Measurements from ENCODE around the gene BTAF1.
A peak's percentile ranks its signal among the peaks of the same experiment; 100 is the strongest.

Gene BTAF1

DNA sequence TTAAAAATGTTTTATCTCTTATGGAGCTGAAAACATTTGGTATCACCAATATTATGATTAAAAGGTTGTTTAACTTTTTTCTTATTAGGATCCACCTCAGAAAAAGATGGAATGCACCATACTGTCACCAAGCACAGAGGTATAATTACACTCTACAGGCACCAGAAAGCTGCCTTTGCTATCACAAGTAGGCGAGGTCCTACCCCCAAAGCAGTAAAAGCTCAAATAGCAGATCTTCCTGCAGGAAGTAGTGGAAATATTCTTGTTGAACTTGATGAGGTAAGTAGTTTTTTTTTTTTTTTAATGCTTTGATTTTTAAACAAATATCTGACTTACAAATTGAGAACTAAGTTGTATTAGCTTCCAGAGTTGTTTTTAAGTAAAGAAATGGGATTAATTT is 68.5 kb downstream of the BTAF1 start:
- H3K4me3 ChIP-seq (replicated peaks in 1 of 2; ENCODE audit: low read depth in 2 of 2, low read length in 2 of 2): no peak overlapping the region
- TF ChIP-seq CTCF (IDR thresholded peaks at IDR 0.05; ENCODE audit: low read depth, low read length): no peak
- DNase-seq (ENCODE audit: low read depth in 2 of 2): no peak

- no peak overlapping the region for H3K4me3 ChIP-seq (replicated peaks in 1 of 2; ENCODE audit: low read depth in 2 of 2, low read length in 2 of 2)
- DNase-seq (ENCODE audit: low read depth in 2 of 2): no peak
These were observed 72.7 kb downstream of the BTAF1 start for GRCh38 chr10:91996266-91996665.

GRCh38 chr10:92001581-92001980 is 78.0 kb downstream of the BTAF1 start:
- no peak for DNase-seq (ENCODE audit: low read depth in 2 of 2)
- TF ChIP-seq CTCF (IDR thresholded peaks at IDR 0.05; ENCODE audit: low read depth, low read length): no peak
- H3K4me3 ChIP-seq (replicated peaks in 1 of 2; ENCODE audit: low read depth in 2 of 2, low read length in 2 of 2): no peak overlapping the region

More at GRCh38 chr10:91996266-91996665, 72.7 kb downstream of the BTAF1 start:
- TF ChIP-seq CTCF (IDR thresholded peaks at IDR 0.05; ENCODE audit: low read depth, low read length): no peak

- no peak for DNase-seq (ENCODE audit: low read depth in 2 of 2)
- no peak for TF ChIP-seq CTCF (IDR thresholded peaks at IDR 0.05; ENCODE audit: low read depth, low read length)
- H3K4me3 ChIP-seq (replicated peaks in 1 of 2; ENCODE audit: low read depth in 2 of 2, low read length in 2 of 2): no peak overlapping the region
These were observed 78.4 kb downstream of the BTAF1 start for GRCh38 chr10:92001995-92002394.

DNA sequence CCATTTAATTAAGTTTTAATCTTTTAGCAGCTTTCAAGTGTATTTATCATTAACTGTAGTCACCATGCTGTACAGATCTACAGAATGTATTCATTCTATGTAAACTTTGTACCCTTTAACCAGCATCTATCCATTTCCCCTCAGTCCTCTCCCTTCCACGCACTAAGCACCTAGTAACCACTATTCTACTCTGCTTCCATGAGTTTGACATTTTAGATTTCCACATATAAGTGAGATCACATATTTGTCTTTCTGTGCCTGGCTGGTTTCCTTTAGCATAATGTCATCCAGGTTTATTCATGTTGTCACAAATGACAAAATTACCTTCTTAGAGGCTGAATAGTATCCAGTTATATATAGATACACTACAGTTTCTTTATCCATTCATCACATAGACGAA is 79.7 kb downstream of the BTAF1 start:
- H3K4me3 ChIP-seq (replicated peaks in 1 of 2; ENCODE audit: low read depth in 2 of 2, low read length in 2 of 2): no peak overlapping the region
- no peak for TF ChIP-seq CTCF (IDR thresholded peaks at IDR 0.05; ENCODE audit: low read depth, low read length)
- no peak for DNase-seq (ENCODE audit: low read depth in 2 of 2)

DNA sequence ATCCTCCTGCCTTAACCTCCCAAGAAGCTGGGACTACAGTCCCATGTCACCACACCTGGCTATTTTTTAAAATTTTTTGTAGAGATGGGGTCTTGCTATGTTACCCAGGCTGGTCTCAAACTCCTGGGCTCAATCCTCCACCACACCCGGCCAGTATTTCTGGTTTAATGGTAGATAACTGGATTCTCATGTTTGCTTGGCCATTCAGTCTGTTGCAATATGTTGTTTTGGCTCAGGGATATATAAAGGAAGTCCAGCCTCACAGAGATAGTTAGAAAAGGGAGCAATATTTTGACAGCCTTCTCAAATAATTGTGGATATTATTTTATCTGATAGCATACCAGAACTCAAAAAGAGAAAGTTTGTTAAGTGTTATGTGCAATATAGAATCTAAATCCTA is 82.4 kb downstream of the BTAF1 start:
- no peak overlapping the region for H3K4me3 ChIP-seq (replicated peaks in 1 of 2; ENCODE audit: low read depth in 2 of 2, low read length in 2 of 2)
- TF ChIP-seq CTCF (IDR thresholded peaks at IDR 0.05; ENCODE audit: low read depth, low read length): no peak
- DNase-seq (ENCODE audit: low read depth in 2 of 2): peak in 1 of 2 donors; percentile 26

GRCh38 chr10:92009445-92009844 is 85.9 kb downstream of the BTAF1 start:
- no peak overlapping the region for H3K4me3 ChIP-seq (replicated peaks in 1 of 2; ENCODE audit: low read depth in 2 of 2, low read length in 2 of 2)
- DNase-seq (ENCODE audit: low read depth in 2 of 2): no peak
- no peak for TF ChIP-seq CTCF (IDR thresholded peaks at IDR 0.05; ENCODE audit: low read depth, low read length)
